MM.1S (cell line): ENCODE data around the gene TRIM54.

ENCODE experiments used
- CTCF ChIP-seq: fragments of 300-600 bp; sonication (generic); IDR thresholded peaks from 2 replicates; pipeline ENCODE4 v1.5.1; 2016; ENCODE audit warnings: antibody characterized with exemption, low read length, mixed read lengths
- EZH2 ChIP-seq: fragments of 300-600 bp; sonication (generic); optimal IDR thresholded peaks from 2 replicates; pipeline ENCODE3; 2017; ENCODE audit warnings: low read depth, mild to moderate bottlenecking, antibody characterized with exemption, low read length, mixed read lengths

- no peak for TF ChIP-seq EZH2
- TF ChIP-seq CTCF: no peak
Observed at GRCh38 chr2:27238976-27239375, 43.3 kb upstream of the TRIM54 start.
